ENCODE measurements around the gene CIT.

GRCh38 chr12:119710965-119711551 lies 166.1 kb downstream of the CIT start:
- TF ChIP-seq RAD21 (IDR thresholded peaks at IDR 0.05), result no peak
- no peak for TF ChIP-seq CTCF (IDR thresholded peaks at IDR 0.05; ENCODE audit: low read depth, low read length, missing input control)
- no peak for TF ChIP-seq GABPA (IDR thresholded peaks at IDR 0.05 in 1 of 2, conservative IDR thresholded peaks at IDR 0.05 in 1 of 2)
- TF ChIP-seq MAX (IDR thresholded peaks at IDR 0.05), result no peak
- TF ChIP-seq ZBTB33 (IDR thresholded peaks at IDR 0.05), result no peak
- TF ChIP-seq EGR1 (IDR thresholded peaks at IDR 0.05; ENCODE audit: low read depth in 2 of 2), result no peak
- no peak for TF ChIP-seq TAF1 (conservative IDR thresholded peaks at IDR 0.05)
- no peak for TF ChIP-seq SP1 (IDR thresholded peaks at IDR 0.05)
